Mesendoderm (in vitro differentiated cells): ENCODE data around the gene DNAH8.

Experiments used
- DNase-seq: peaks from one replicate; pipeline ENCODE4 v3.0.0; 2013
- H2AK5ac ChIP-seq: 2 replicates; pipeline ENCODE4 v1.6.1; 2013; ENCODE audit warnings: low read length, inconsistent platforms
- H2BK120ac ChIP-seq: 2 replicates; pipeline ENCODE4 v1.6.1; 2013; ENCODE audit warnings: low read depth, mild to moderate bottlenecking, low read length, moderate library complexity, mixed read lengths
- H2BK15ac ChIP-seq: replicated peaks from 2 replicates; pipeline ENCODE4 v1.6.1; 2013; ENCODE audit warnings: low read depth, mild to moderate bottlenecking, moderate library complexity
- H2BK5ac ChIP-seq: 2 replicates; pipeline ENCODE4 v1.6.1; 2013; ENCODE audit warnings: low read length, inconsistent platforms
- H3K18ac ChIP-seq: 2 replicates; pipeline ENCODE4 v1.6.1; 2013; ENCODE audit warnings: mild to moderate bottlenecking, low read length, mixed read lengths
- H3K23ac ChIP-seq: one replicate; pipeline ENCODE4 v1.6.1; 2013; ENCODE audit warnings: low read length
- H3K27ac ChIP-seq: 2 replicates; pipeline ENCODE4 v1.5.1; 2013; ENCODE audit warnings: low read depth, mild to moderate bottlenecking, inconsistent platforms, low read length, moderate library complexity
- H3K27me3 ChIP-seq: 2 replicates; pipeline ENCODE4 v1.6.1; 2013; ENCODE audit warnings: low read length, control low read depth, mild to moderate bottlenecking, inconsistent platforms; ENCODE audit not compliant: insufficient read depth, poor library complexity
- H3K36me3 ChIP-seq: 2 replicates; pipeline ENCODE4 v1.6.1; 2013; ENCODE audit warnings: low read length, inconsistent platforms; ENCODE audit not compliant: control insufficient read depth, insufficient read depth
- H3K4ac ChIP-seq: one replicate; pipeline ENCODE4 v1.6.1; 2013; ENCODE audit warnings: low read depth, mild to moderate bottlenecking, low read length, moderate library complexity
- H3K4me1 ChIP-seq: 2 replicates; pipeline ENCODE4 v1.6.1; 2013; ENCODE audit warnings: low read depth, low read length, inconsistent platforms; ENCODE audit not compliant: control insufficient read depth
- H3K4me2 ChIP-seq: 2 replicates; pipeline ENCODE4 v1.6.1; 2013; ENCODE audit warnings: low read length
- H3K4me3 ChIP-seq: 2 replicates; pipeline ENCODE4 v1.5.1; 2013; ENCODE audit warnings: mild to moderate bottlenecking, low read length
- H3K56ac ChIP-seq: one replicate; pipeline ENCODE4 v1.6.1; 2013; ENCODE audit warnings: low read length
- H3K79me1 ChIP-seq: 2 replicates; pipeline ENCODE4 v1.6.1; 2013; ENCODE audit warnings: low read length, inconsistent platforms
- H3K79me2 ChIP-seq: 2 replicates; pipeline ENCODE4 v1.6.1; 2013; ENCODE audit warnings: mild to moderate bottlenecking, low read length; ENCODE audit not compliant: control insufficient read depth, insufficient read depth
- H3K9ac ChIP-seq: 2 replicates; pipeline ENCODE4 v1.6.1; 2013; ENCODE audit warnings: low read length, inconsistent platforms
- H4K5ac ChIP-seq: one replicate; pipeline ENCODE4 v1.6.1; 2013; ENCODE audit warnings: low read length
- H4K8ac ChIP-seq: one replicate; pipeline ENCODE4 v1.6.1; 2013; ENCODE audit warnings: low read depth, mild to moderate bottlenecking, control low read depth, low read length, moderate library complexity
- WGBS: extraction: QIAGEN DNeasy Blood & Tissue Kit; methylation state at CpG from one replicate; pipeline ENCODE4 v1.1.7; 2013; ENCODE audit warnings: low lambda C conversion rate, missing lambda C conversion rate; ENCODE audit not compliant: insufficient coverage; ENCODE audit errors: extremely low coverage; 5-methylcytosine and 5-hydroxymethylcytosine counted together

The DNAH8 gene

GRCh38 chr6:38724343-38724742 lies 9.2 kb downstream of the DNAH8 start:
- Histone ChIP-seq H3K56ac (no peak overlapping the region), H3K4ac (no peak overlapping the region)
- no peak for DNase-seq

GRCh38 chr6:38725414-38726183 lies 10.5 kb downstream of the DNAH8 start:
- no CpG with 5 or more reads among the region's 4 CpGs for WGBS
- no peak overlapping the region for H3K56ac ChIP-seq

More at GRCh38 chr6:38724343-38724742, 9.2 kb downstream of the DNAH8 start:
- H3K4me1 ChIP-seq, result no peaks in the 10 kb centered on the region
- no peak overlapping the region for H2BK15ac ChIP-seq
- H3K79me1 ChIP-seq, result no peaks in the 10 kb centered on the region
- no peaks in the 10 kb centered on the region for H3K27me3 ChIP-seq
- H3K4me3 ChIP-seq, result no peak overlapping the region
- no peak overlapping the region for H4K5ac ChIP-seq
- no peak overlapping the region for H3K27ac ChIP-seq
- no peaks in the 10 kb centered on the region for H3K79me2 ChIP-seq
- H2AK5ac ChIP-seq, result no peak overlapping the region
- no peak overlapping the region for H3K4me2 ChIP-seq
- H4K8ac ChIP-seq, result no peak overlapping the region
- H3K36me3 ChIP-seq, result no peaks in the 10 kb centered on the region
- no peak overlapping the region for H3K18ac ChIP-seq
- H2BK5ac ChIP-seq, result no peak overlapping the region
- H3K9ac ChIP-seq, result no peak overlapping the region
- no CpG with 5 or more reads among the region's 5 CpGs for WGBS
- H2BK120ac ChIP-seq, result no peak overlapping the region
- no peak overlapping the region for H3K23ac ChIP-seq

GRCh38 chr6:38728203-38728602 lies 13.1 kb downstream of the DNAH8 start:
- no peak overlapping the region for H2BK5ac ChIP-seq
- no peak overlapping the region for H2BK120ac ChIP-seq
- H3K79me1 ChIP-seq, result no peaks in the 10 kb centered on the region
- H3K9ac ChIP-seq, result no peak overlapping the region
- H3K4me3 ChIP-seq, result no peak overlapping the region
- WGBS, result no CpG with 5 or more reads among the region's 1 CpG
- H2BK15ac ChIP-seq, result no peak overlapping the region
- H3K4me1 ChIP-seq, result no peaks in the 10 kb centered on the region
- no peak overlapping the region for H3K4ac ChIP-seq
- H4K8ac ChIP-seq, result no peak overlapping the region
- H3K4me2 ChIP-seq, result no peak overlapping the region
- no peak overlapping the region for H3K56ac ChIP-seq
- H2AK5ac ChIP-seq, result no peak overlapping the region
- no peak for DNase-seq
- no peak overlapping the region for H3K18ac ChIP-seq
- no peak overlapping the region for H3K23ac ChIP-seq
- H3K27ac ChIP-seq, result no peak overlapping the region
- H4K5ac ChIP-seq, result no peak overlapping the region
- no peaks in the 10 kb centered on the region for H3K27me3 ChIP-seq
- H3K36me3 ChIP-seq, result no peaks in the 10 kb centered on the region
- no peaks in the 10 kb centered on the region for H3K79me2 ChIP-seq

More at GRCh38 chr6:38725414-38726183, 10.5 kb downstream of the DNAH8 start:
- Histone ChIP-seq H3K18ac (no peak overlapping the region), H4K5ac (no peak overlapping the region), H2AK5ac (no peak overlapping the region), H3K4ac (no peak overlapping the region), H3K9ac (no peak overlapping the region), H3K4me2 (no peak overlapping the region), H3K4me3 (no peak overlapping the region), H3K4me1 (no peaks in the 10 kb centered on the region), H3K79me2 (no peaks in the 10 kb centered on the region), H3K27me3 (no peaks in the 10 kb centered on the region), H2BK5ac (no peak overlapping the region), H3K23ac (no peak overlapping the region), H2BK120ac (no peak overlapping the region), H3K36me3 (no peaks in the 10 kb centered on the region), H3K27ac (no peak overlapping the region), H3K79me1 (no peaks in the 10 kb centered on the region), H2BK15ac (no peak overlapping the region), H4K8ac (no peak overlapping the region)
- DNase-seq, result no peak

- Histone ChIP-seq H4K8ac (no peak overlapping the region), H3K18ac (no peak overlapping the region)
Observed at GRCh38 chr6:38730140-38730862, 15.2 kb downstream of the DNAH8 start.

GRCh38 chr6:38736951-38737350 lies 21.8 kb downstream of the DNAH8 start:
- Histone ChIP-seq H3K36me3 (no peaks in the 10 kb centered on the region), H4K5ac (no peak overlapping the region), H3K27ac (no peak overlapping the region), H3K9ac (no peak overlapping the region), H2BK120ac (no peak overlapping the region), H2BK15ac (no peak overlapping the region), H3K23ac (no peak overlapping the region), H3K27me3 (no peaks in the 10 kb centered on the region), H2BK5ac (no peak overlapping the region), H2AK5ac (no peak overlapping the region), H3K4me1 (no peaks in the 10 kb centered on the region), H4K8ac (no peak overlapping the region), H3K4me3 (no peak overlapping the region), H3K79me2 (no peaks in the 10 kb centered on the region), H3K4me2 (no peak overlapping the region), H3K4ac (no peak overlapping the region), H3K56ac (no peak overlapping the region), H3K79me1 (no peaks in the 10 kb centered on the region), H3K18ac (no peak overlapping the region)
- no peak for DNase-seq
- WGBS, result no CpG with 5 or more reads among the region's 3 CpGs

More at GRCh38 chr6:38730140-38730862, 15.2 kb downstream of the DNAH8 start:
- H3K23ac ChIP-seq, result no peak overlapping the region
- no peak overlapping the region for H3K56ac ChIP-seq
- no peak overlapping the region for H2BK5ac ChIP-seq
- no peak overlapping the region for H2BK120ac ChIP-seq
- no peak overlapping the region for H2BK15ac ChIP-seq
- no peak overlapping the region for H3K9ac ChIP-seq
- H2AK5ac ChIP-seq, result no peak overlapping the region
- H3K36me3 ChIP-seq, result no peaks in the 10 kb centered on the region
- no peak overlapping the region for H3K4me2 ChIP-seq
- no peaks in the 10 kb centered on the region for H3K4me1 ChIP-seq
- H3K79me2 ChIP-seq, result no peaks in the 10 kb centered on the region
- no peaks in the 10 kb centered on the region for H3K79me1 ChIP-seq
- H3K27me3 ChIP-seq, result no peaks in the 10 kb centered on the region
- H3K27ac ChIP-seq, result no peak overlapping the region
- H4K5ac ChIP-seq, result no peak overlapping the region
- no peak for DNase-seq
- no peak overlapping the region for H3K4ac ChIP-seq
- H3K4me3 ChIP-seq, result no peak overlapping the region
- no CpG with 5 or more reads among the region's 4 CpGs for WGBS
